Inflammatory macrophage treated with lipopolysaccharide for 1 hour (primary cell): ENCODE measurements around the gene ACP1.

Experiments used
- DNase-seq, 2 donors: peaks; one replicate each; pipeline ENCODE4 v3.0.0-alpha.2; 2020 to 2022

Gene ACP1

DNA sequence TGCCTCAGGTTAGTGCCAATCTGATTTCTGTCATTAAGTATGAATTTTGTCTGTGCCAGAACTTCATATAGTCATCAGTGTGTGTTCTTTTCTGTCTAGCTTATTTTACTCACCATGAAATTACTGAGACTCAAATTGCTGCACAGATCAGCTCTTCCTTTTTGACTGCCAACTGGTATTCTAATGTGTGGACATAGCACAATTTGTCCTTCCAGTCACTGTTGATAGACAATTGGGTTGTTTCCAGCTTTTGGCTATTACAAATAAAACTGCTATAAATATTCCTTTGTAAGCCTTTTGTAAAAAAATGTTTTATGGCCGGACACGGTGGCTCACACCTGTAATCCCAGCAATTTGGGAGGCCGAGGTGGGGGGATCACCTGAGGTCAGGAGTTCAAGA is 8.7 kb upstream of the ACP1 start:
- DNase-seq = no peak

DNA sequence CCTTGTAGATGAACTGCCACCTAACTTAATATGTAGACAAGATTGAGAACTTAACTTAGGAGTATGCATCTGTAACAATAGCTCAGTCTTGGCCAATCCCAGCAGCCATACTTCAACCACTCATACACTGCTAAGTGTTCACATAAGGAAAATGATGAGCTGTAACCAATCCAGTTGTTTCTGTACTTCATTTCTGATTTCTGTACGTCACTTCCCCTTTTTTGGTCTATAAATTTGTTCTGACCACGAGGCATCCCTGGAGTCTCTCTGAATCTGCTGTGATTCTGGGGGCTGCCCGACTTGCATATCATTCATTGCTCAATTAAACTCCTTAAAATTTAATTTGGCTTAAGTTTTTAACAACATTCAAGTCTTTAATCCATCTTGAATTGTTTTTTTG is 7.3 kb upstream of the ACP1 start:
- no peak for DNase-seq

DNA sequence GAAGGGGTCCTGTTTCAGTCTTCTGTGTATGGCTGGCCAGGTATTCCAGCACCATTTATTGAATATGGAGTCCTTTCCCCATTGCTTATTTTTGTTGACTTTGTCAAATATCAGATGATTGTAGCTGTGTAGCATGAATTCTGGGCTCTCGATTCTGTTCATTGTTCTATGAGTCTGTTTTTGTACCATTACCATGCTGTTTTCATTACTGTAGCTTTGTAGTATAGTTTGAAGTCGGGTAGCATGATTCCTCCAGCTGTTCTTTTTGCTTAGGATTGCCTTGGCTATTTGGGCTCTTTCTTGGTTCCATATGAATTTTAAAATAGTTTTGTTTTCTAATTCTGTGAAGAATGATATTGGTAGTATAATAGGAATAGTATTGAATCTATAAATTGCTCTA is 6.9 kb upstream of the ACP1 start:
- DNase-seq = no peak

DNA sequence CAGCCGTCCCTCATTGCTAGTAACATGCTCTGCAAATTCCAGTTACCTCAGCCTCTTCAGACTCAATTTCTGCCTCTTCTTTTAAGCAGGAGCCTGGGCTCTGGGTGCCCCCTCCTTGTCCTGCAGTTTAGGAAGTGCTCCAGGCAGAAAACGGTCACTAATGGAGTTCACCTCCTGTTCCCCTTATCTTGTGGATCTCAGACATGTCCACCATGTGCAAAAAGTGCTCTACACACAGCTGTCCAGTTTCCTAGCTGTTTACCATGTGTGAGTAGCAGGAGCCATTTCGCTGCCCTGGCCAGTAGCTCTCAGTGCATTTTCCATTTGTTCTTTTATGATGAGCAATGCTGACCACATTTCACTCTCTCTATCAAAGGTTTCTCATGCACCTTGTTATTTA is 5.8 kb upstream of the ACP1 start:
- no peak for DNase-seq

DNA sequence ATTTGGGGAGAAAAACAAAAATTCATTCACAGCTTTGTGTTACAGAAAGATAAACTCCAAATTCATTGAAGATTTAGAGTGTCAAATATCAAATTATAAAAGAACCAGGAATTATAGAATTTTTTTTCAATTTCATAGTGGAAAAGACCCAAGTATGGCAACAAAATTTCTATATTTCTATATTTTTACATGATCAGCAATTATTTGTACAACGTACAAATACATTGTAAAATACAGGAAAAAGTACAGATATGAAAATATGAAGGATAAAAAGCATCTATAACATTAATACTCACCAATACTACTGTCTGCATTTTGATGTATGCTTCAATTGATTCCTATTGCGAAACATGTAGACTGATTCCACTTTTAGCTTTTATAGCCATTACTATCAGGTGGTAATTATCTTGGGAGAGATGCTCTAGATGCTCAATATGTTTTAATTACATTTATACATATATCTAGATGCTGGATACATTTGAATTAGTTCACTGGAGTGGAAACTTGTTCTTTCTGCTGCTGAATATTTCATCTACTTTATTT is 4.9 kb upstream of the ACP1 start:
- DNase-seq = no peak

DNA sequence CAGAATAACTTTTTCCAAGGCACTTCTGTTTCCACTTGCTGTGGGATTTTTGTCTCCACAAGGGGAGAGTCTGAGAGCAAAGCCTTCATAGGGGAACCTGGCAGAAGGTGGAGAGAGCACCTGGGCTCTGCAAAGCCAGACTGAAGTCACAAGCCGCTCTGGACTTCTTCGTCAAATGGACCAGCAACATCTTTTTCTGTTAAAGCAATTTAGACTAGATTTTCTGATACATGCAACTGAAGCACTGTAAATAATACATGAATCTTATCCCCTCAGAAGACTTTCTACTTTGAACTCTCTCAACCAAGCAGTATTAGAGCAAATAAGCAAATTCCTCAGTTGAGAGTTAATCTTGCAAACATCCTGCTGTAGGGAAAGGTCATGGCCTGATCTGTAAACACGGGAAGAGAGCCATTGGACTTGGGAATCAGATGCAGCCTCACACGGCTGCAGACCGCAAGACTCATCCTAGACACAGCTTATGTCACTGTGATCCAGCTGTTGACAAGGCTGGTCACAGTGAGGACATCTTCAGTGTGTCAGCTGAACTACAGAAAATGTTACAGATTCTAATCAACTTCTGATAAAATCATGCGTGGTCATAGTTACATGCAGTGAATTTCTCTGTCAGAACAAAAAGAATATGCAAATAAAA is 4.1 kb upstream of the ACP1 start:
- no peak for DNase-seq

DNA sequence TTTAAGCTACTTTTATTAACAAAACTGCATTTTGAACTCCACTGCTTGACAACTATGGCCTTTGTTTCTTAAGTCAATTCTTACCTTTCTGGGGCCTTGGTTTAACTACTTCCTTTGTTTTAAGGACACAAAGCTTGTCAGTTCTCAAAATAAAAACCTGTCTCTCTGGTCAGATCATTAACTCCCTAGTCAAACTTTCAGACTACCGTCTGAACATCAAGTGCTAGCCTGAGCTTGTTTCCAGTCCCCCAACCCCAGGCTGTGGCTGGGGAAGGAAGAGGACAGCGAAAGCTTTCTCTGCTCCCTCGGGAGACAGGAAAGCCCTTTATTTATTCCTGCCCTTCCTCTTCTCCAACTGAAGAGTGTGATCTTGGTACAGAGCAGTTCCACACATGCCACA is 2.6 kb upstream of the ACP1 start:
- no peak for DNase-seq

DNA sequence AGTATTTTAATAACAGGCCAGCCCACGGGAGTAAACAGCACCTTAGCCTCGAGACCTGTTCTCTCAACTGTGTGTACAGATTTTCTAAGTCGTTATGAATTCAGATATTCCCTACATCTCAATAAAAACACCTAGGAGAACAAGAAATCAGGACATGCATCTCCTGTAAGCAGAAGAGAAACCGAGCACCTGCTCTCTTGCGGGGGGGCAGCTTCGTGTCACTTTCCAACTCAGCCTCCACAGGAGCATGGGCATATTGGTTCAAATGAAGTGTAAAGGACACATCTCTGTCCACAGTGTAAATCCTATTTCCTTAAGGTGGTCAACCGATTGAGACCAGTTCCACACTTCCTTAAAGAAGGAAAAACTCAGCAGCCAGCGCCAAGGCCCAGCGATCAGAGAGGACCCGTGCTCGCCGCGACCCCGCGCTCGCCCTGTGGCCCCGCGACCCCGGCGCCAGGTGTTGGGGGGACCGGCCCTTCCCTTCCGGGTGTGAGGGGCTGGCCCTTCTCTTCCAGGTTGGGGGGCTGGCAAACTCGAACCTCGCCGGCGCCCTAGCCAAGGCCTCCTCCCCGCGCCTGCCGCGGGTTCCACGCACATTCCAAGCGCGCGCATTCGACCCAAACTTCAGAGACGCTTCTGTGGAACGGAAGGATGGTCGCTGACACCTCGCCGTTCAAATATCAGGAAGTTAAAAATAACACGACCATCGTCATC is 1.6 kb upstream of the ACP1 start:
- DNase-seq = no peak

DNA sequence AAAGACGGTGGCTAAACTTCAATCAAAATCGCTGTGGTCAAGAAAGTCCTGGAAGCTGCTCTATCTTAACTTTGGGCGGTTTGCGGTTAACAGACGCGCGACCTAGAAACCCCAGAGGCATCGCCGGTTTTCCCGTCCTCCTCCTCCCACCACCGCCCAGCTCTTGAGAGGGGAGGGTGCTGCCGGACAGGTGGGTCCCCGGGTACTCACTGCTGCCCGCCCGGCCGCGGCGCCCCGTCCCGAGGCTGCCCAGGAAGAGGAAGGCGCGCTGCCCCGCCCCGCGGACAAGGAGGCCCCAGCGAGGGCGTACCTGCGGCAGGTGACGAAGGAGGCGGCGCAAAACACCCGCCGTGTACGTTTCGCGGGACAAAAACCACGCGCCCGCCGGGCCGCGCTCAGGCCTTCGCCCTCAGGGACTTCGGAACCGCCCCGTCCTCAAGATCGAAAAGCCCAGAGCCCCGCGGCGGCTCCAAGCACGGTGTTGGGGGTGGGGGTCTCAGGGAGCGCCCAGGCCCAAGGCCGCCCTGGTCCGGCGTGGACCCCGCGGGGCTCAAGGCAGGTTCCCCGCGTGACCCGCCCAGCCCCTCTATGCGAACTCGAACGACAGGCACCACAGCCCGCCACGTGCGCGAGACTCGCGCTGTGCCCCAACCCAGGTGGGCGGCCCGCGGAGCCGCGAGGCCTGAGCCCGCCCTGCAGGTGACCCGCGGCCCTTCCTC is 814 bp upstream of the ACP1 start, which contains the start of gene SH3YL1:
Gene SH3YL1 (minus strand): TSS at position 259 of the 719 bp plus-strand sequence. CDS start 48 bp downstream, at position 211.
- DNase-seq = no peak

DNA sequence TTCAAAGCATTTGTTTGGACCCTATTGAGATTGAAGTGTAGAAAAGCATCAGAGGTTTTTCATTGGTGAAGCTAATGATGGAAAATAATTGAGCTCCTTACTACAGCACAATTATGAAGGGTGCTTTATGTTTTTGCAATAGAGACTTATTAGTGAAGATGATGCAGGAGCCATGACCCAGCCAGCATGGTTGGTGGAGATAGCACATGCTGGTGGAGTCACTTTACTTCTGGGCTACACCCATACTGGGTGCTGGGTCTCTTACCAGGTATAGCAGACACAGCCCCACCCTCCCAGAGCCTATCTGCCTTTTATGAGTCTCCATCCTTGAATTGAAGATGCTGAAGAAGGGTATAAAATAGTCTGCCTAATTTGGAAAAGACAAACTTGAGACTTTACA is 3.6 kb downstream of the ACP1 start:
- DNase-seq = no peak

DNA sequence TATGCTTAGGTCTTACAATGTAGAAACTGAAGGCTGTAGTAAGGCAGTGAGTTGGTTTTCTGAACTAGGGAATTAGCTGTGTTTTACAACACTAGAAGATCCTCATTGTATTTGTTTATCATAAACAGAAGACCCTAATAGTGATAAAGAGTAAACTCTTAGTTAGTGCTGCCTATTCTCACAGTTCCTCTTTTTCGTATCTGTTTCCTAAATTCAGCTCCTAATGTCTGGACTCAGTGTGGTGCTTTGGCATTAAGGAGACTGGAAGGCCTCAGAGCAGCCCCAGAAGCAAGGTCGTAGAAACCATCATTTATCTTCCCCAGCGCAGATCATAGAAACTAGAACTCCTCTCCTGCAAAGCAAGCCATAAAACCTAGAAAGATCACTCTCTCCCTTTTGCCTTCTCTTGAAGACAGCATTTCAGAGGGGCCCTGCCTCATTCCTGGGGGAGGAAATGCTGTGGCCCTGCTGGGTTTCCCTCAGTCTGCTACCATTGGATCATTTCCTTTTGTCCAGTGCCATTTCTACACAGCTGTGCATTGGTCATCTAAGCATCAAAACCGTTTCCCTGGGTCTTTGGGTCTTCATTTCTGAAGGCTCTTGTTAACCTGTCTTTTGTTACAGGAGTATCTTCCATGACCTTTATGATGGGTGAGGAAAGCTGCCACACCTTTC is 4.7 kb downstream of the ACP1 start:
- no peak for DNase-seq

DNA sequence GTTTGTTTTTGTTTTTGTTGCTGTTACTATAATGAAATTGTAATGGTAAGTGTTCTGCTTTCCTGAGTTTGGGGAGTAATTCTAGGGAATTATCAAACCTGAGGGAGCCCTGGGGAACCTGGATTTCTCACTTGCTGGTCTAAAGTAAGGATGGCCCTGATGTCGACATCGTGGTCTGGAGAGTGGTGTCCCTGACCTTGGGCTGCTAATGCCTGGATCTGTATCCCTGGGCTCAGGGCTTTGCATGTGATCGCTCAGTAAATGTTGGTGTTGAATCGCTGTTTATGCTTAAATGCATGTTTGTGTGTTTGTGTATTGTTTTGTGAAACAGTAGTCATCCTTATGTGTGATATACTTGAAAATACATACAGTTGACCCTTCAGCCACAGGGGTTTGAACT is 6.1 kb downstream of the ACP1 start:
- DNase-seq = no peak

DNA sequence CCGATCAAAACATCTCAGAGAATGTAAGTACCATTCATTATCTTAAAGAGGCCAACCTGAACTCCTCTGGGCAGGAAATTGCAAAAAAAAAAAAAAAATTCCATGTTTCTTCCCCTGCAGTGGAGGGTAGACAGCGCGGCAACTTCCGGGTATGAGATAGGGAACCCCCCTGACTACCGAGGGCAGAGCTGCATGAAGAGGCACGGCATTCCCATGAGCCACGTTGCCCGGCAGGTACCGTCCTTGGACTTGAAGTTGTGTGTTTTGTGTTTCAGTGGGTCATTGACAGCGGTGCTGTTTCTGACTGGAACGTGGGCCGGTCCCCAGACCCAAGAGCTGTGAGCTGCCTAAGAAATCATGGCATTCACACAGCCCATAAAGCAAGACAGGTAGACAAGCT is 7.2 kb downstream of the ACP1 start:
- no peak for DNase-seq

DNA sequence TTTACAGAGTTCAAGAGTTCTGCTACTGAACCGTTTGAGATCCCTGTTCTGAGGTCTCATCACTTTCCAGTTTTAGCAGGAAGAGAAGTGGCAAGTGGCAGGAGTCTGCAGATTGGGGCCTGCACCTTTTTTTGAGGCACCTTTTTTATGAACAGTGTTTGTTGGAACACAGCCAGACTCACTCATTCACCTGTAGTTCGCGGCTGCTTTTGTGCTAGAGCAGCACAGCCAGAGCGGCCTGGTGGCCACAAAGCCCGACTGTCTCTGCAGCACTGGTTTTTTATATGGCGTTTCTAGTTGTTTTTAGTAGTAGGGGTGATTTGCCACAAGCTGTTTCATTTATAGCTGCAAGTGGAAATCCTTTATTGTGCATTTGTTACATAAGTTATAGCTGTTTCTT is 8.6 kb downstream of the ACP1 start:
- DNase-seq = no peak

DNA sequence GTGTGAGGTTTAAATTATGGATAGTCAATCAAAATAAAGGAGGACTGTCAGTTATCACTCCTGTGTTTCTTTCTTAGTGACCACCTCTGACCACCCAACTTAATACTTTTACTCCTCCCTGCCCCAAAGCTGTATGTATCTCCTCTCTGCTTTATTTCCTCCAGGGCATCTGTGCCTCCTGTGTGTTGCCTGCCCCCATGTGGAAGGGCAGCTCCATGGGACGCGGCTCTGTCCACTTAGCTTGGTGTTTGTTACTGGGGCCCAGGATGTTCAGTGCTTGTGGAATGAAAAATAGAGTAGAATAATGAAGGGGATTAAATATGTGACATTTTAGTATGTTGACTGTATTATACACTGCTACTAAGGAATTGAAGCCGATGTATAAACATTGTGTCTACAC is 9.8 kb downstream of the ACP1 start:
- no peak for DNase-seq

DNA sequence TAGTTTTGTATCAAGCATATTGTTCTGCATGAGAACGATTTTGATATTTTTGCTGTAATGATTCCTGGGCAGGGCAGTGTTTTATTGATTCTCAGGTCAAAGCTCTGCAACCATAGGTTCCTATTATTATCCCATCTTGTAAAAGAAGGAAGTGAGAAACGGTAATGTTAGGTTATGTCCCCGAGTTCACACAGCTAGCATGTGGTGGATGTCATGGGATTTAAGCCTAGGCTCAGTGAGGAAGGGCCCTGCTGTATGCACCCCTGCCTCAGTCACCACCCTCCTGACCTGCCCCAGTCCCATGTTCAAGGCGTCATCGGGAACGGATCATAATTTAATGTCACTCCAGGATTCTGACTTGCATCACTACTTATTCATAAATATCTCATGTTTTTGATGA is 10.7 kb downstream of the ACP1 start:
- peak in 1 of 2 donors; percentile 61 for DNase-seq

DNA sequence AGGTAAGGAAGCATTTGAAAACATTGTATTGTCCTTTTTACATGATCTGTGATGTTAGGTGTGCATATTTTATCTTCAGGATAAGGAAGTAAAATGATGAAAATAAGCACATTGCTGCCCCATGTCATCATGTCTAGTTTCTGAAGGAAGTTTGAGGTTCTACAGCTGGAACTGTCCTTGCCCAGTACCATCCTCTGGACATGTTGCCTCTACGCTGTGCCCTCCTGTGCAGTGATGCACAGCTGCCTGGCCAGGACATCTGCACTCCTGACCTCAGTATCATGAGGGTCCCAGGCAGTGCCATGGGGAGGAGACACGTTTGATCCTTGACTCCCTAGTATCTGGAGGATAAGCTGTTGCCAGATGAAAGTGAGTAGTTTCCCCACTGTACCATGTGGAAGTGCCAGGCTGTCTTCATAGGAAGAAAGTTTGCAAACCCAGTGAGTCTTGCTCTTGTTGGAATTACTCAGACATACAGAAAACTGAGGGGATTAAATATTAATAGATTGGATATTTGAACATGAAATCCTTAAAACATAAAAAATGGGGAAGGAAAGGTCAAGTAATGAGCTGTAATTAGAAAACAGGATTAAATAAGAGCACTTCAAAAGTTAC is 13.7 kb downstream of the ACP1 start:
- DNase-seq = no peak

DNA sequence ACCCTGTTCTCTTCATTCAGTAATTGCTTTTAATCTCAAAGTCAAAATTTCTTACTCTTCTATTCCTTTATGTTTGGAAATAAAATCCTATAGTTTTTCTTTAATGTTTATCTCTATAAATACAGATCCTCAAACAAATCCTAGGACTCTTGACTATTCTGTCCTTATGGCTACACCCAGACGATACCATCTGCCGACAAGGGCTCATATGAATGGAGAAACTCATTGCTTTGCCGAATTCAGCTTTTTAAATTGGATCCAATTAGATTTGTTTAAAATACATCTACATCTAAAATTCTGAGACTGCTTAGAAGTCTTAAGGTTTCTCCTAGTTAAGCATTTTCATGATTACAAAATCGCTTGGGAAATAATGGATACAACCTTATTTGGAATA is 14.2 kb downstream of the ACP1 start:
- DNase-seq = peak in 1 of 2 donors; percentile 31

DNA sequence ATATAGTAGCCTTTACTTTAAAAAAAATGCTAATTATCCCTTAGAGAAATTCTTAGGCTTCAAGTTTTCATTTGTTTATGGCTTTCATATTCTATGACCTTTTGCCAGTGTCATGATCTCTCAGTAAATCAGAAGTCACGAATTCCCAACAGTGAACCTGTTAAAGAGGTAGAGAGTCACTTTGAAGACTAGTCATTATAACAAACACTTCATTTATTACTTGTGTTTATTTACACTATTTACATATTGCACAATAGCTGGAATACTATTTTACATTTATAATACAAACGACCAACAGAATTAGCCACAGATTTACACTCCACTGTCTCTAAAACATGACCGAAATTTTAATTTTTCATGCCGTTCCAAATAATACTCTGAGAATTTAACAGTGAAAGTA is 14.6 kb downstream of the ACP1 start:
- no peak for DNase-seq

DNA sequence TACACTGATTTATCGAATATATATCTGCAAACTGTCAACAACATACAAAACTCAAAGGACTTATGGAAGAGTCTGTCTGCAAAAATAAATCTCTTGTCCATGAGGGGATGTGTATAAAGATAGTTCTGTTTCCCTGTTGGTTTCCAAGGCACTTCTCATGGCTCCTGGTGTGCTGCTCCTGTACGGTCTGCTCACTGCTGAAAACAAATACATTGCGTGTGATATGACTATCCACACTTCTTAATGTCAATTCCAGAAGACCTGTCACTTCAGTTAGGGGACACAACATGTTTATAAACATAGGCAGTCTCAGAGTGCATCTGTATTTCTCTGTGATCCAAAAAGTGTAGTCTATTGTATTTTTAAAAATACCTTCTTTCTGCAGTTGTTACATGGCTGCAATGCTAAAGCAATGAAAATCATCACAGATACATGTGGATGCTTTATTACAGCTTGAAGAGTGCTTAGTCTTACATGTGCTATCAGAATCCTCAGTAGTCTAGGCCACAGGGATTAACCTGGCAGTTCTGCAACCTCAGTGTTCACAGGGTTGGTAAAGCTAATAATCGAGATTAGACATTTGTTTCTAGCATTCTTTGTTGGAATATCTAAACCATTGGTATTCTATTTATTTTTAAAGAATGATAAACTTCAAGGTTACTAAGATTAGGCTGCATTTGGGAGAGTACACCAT is 15.4 kb downstream of the ACP1 start:
- DNase-seq = no peak

DNA sequence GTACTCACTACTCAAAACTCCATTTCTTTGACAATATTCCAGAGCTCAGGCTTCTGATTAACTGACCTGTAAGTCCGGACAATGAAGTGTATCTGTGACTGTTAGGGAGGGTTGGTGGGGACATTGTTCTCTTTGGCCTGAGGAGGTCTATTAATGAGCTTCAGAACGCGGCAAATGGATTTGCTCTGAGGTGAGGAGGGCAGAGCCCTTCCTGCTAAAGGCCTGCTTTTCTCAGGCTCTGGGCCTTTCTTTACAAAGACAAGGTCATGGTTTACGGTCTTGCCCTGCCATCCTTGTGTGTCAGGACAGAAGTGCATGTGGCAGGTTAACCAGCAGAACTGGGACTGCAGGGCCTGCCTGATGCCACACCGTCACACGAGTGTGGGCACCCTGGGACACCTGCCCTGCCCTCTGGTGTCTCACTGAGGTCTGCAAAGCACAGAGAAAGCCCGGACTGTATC is 15.9 kb downstream of the ACP1 start:
- DNase-seq = no peak

DNA sequence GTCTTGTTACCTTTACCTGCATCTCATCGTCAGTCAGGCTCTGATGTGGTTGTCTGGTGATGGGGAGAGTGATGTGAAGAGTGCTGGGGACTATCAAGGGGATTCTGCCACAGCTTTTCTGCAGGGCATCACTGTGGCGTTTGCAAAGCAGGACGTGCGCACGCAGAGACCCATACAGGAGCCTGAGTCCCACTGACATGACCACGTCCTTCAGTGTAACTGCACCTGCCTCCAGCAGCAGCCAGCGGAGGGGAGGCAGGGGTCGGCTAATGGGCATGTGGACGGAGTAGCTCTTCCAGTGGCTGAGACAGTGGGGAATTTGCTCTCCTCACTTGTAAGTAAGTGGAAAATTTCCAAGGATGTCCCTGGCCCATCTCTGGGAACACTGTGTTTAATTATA is 16.6 kb downstream of the ACP1 start:
- no peak for DNase-seq
